GM21723 (cell line): ENCODE measurements around the gene C2CD2L.
"Not testable (repeated sequence)": the region's sequence is repeated elsewhere in the genome, so short reads cannot be mapped to it uniquely, and the experiment has no call there.

Experiments used
- ATAC-seq: cut with Tn5 transposase; IDR thresholded peaks from one replicate; pipeline ENCODE4 v1.9.1; 2021; ENCODE audit warnings: mild to moderate bottlenecking, moderate library complexity; ENCODE audit not compliant: unreplicated experiment

The C2CD2L gene

DNA sequence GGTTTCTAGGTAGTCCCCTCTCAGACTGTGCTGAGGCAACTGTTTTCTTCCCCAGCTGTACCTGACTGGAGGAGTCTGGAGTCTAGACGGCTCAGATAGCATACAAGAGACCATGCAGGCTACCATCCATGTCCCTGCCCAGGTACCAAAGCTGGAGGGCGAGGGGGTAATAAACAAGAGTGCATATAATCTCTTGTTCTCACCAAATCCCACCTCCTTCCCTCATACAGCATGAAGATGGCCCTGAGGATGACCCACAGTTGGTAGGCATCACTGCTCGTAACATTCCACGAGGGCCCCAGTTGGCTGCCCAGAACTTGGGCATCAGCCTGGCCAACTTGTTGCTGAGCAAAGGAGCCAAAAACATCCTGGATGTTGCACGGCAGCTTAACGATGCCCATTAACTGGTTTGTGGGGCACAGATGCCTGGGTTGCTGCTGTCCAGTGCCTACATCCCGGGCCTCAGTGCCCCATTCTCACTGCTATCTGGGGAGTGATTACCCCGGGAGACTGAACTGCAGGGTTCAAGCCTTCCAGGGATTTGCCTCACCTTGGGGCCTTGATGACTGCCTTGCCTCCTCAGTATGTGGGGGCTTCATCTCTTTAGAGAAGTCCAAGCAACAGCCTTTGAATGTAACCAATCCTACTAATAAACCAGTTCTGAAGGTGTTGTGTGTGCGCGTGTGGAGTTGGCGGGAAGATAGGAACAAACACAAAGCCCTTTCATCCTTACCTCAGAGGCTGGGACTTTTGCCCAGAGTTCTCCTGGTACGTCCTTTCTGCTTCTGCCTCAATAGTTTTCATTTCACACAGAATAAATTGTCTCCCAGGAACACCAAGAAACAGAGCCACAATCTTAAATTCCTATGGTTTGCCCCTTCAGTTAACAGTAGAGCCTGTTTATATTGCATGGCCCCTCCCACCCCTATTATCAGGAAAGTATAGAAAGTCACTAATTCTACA lies 14.0 kb upstream of the C2CD2L start:
- no peak for ATAC-seq

- peak; percentile 1 for ATAC-seq
Observed at GRCh38 chr11:119093942-119094815, 13.0 kb upstream of the C2CD2L start.

GRCh38 chr11:119094816-119095065 lies 12.4 kb upstream of the C2CD2L start:
- peak; percentile 47 for ATAC-seq

DNA sequence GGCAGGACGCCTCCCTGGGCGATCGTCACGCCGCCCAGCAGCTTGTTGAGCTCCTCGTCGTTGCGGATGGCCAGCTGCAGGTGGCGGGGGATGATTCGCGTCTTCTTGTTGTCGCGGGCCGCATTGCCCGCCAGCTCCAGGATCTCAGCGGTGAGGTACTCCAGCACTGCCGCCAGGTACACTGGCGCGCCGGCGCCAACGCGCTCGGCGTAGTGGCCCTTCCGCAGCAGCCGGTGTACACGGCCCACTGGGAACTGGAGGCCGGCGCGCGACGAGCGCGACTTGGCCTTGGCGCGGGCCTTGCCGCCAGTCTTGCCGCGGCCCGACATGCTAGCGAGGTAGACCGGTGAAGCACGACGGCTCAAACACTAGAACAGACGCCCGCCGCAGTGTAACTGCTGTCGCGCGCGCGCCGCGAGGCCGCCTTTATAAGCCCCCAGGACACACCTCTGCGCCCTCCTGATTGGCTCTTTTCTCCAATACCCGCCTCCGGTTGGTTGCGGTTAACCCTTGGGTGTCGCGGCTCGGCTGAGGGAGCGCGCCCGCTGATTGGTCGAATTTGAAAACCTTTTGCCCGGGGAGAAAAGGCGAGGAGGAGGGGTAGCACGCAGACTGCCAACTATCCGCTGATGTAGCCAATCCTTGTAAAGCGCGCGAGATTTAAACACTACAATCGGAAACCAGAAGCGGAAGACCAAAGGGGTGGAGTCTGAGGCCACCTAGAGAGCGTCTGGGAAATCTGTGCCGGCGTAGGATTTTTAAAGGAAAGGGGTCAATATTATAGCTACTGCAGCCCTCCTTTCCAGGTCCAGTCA lies 11.9 kb upstream of the C2CD2L start:
- peak; percentile 84 for ATAC-seq

DNA sequence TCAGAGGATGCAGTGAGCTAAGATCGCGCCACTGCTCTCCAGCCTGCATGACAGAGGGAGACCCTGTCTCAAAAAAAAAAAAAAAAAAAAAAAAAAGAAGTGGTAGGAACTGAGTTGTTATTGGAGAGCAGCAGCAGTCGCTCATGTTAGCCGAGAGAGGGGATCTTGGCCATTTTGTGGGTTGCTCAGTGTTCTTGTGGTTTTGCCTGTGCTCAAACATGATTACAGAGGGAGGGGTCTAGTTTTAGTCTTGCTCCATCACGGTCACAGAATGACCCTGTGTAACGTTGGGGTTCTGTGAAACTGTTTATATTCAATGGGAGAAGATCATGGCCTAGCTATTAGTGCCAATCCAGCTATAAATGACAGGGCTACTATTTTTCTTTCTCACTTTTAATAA lies 7.4 kb upstream of the C2CD2L start:
- no peak for ATAC-seq

DNA sequence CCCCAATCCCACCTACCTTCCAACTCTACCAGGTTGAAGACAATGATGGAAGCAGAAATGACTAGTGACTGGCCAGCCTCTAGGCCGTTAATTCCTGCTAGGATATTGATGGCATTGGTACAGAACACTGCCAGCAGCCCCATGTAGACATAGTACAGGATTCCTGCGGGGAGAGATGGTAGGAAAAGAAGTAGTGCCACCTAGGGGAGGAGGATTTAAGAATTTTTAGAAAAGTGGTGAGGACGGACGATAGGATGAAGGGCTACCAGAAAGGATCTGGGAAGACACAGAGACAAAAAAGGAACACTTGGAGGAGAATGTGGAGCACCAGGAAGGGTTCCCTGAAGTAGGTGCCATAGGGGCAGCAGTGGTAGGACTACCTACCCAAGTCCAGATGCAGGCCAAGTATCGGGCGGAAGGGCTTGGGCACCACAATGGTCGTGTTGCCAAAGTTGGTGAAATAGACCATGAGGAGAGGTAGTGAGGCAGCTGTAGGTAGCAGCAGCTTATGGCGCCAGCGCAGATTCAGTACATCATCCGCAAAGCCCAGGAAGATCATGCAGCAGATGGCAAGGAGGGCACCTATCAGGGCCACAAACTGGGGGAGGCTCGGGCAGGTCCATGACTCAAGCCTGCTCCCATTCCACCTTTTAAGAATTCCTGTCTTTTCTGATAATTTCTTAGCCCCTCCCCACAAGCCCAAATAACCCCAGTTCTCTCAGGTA lies 6.7 kb upstream of the C2CD2L start:
- no peak for ATAC-seq

DNA sequence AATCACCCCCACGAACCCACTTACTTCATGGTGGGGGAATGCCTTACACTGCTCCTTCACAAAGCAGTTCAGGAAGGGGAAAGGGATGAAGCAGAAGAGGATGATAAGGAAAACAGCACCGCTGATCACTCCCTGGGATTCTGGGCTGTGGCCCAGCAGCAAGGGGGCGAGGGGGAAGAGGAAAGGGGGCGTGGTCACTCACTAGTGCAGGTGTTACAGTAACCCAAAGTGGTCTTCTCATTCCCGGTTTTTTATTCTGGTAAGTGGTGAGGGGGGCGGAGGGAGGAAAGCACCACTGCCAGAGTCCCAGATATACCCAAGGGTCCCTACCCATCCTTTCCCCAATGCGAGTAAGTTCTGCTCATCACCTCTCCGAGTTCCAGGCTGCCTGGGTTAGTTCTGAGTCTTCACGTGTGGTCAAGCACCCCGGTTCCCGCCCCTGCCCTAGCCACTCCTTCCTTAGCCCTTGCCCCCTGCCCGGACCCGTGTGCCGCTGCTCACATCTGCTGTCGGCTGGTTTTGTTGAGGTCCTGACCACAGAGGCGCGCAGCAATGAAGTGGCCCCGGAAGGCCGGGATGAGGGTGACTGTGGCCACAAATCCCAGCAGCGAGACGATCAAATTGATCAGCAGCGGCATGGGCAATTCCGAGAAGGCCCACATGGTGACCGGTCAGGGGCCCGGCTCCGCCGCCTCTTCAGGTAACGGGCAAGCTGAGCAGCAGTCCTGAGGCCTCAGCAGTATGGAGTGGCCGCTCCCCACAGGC lies 6.0 kb upstream of the C2CD2L start:
- peak; percentile 31 for ATAC-seq

DNA sequence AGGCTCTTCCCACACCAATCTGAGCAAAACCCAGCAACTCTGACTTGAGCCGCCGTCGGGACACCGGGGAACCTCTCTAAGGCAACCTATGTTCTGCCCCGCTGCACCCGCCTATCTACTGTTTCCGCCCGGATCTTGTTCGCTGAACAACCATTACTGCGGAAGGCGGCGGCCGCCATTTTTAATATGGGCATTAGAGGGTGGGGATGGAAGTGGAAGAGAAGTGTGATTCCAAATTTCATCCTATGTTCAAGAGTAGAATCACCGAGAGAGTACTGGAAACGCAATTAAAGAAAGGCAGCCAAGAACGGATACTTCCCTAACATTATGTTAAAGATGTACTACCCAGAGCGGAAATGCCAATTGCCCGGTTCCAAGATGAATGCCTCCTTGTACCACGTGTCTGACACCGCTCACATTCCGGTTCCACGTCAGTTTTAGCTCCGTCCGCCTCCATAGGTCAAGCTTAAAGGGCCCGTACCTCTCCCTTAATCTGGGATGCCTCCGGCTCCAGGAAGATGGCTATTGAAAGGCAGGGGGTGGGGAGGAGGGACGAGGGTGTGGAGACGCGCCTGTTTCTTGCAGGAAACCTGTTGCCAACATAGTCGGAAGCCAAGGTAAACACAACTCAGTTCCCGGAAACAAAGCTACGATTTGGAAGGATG lies 5.3 kb upstream of the C2CD2L start, which contains the start of gene DPAGT1:
TSS of gene DPAGT1 (minus strand) at position 95 of the 665 bp plus-strand sequence. CDS start 198 bp downstream, outside the sequence.
- peak; percentile 72 for ATAC-seq

DNA sequence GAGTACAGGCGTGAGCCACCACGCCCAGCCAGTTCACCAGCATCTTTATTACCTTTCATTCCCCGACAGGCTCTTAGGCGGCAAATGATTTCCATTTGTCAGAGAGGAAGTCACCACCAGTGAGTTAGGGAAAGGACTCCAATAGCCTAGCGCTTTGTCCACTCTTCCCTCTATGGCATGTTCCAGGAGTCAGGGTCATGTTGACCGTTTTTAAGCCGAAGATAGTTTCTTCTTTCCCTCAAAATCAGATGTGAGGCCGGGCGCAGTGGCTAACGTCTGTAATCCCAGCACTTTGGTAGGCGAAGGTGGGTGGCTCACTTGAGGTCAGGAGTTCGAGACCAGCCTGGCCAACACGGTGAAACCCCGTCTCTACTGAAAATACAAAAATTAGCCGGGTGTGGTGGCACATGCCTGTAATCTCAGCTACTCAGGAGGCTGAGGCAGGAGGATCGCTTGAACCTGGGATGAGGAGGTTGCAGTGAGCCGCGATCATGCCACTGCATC lies 3.9 kb upstream of the C2CD2L start:
- not testable (repeated sequence) for ATAC-seq

GRCh38 chr11:119103793-119104192 lies 3.4 kb upstream of the C2CD2L start:
- no peak for ATAC-seq

- ATAC-seq = peak; percentile 25
Observed at GRCh38 chr11:119107538-119108145, 498 bp downstream of the C2CD2L start.

GRCh38 chr11:119108146-119108856 lies 1.2 kb downstream of the C2CD2L start:
- peak; percentile 14 for ATAC-seq

- ATAC-seq = no peak
Observed at GRCh38 chr11:119108857-119109221, 1.7 kb downstream of the C2CD2L start.

DNA sequence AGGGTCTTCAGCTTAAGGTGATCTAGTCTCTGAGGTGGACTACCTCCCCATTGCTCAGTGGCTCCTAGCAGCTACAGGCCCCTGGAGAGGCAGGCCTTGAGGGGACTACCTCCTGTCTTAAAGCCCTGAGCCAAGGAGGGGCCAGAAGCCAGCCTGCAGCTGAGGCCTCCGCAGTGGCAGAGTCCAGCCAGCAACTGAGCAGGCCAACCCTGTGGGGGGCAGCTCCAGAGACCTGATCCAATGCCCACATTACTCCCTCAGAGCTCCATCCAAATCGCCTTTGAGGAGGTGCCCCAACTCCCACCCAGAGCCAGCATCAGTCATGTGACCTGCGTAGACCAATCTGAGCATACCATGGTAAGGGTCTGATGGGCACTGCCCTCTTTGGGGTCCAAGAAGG lies 2.7 kb downstream of the C2CD2L start:
- no peak for ATAC-seq

DNA sequence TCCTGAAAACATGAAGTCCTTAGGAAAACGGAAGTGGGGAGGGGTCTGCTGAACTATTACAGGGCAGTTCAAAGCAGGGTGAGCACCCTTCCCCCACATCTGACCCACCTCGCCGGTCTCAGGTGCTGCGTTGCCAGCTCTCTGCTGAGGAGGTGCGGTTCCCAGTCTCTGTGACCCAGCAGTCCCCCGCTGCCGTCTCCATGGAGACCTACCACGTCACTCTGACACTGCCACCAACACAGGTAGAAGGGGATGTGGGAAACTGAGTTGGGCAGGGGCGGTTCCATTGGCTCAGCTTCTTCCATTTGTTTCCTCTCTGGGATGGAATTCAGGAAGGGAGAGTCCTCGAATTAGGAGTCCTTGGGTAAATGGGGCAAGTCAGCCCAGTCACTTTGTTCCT lies 3.3 kb downstream of the C2CD2L start:
- no peak for ATAC-seq

GRCh38 chr11:119111361-119111925 lies 4.3 kb downstream of the C2CD2L start:
- no peak for ATAC-seq

DNA sequence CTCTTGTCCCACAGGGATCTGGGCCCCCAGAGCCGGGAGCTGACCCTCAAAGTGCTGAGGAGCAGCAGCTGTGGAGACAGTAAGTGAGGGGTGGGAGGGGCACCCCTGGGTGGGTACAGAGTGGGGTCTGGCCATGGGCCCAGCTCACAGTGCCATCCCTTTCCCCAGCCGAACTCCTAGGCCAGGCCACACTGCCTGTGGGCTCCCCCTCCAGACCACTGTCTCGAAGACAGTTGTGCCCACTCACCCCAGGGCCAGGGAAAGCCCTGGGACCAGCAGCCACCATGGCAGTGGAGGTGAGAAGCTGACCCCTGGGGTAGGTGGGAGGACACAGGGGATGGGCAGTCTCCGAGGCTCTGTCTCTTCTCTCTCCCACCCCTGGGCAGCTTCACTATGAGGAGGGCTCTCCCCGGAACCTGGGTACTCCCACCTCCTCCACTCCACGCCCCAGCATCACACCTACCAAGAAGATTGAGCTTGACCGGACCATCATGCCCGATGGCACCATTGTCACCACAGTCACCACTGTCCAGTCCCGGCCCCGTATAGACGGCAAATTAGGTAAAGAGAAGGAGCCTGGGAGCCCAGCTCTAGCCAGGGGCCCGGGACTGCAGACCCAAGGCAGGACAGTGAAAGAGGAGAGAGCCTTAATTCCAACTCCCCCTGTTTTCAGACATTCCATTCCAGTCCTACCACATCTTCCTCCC lies 5.3 kb downstream of the C2CD2L start:
- ATAC-seq = no peak
